IMR-90 (cell line): ENCODE data around the gene PHF14. TPM values are rescaled to one million over a fixed set of nuclear protein-coding genes. Genes with fewer than 3 reads are reported as not detected.

ENCODE experiments used
- ATAC-seq: fragments of 200-7000 bp; cut with Tn5 transposase; 2 replicates; pipeline ENCODE4 v1.9.1; 2020; ENCODE audit warnings: low read depth, mild to moderate bottlenecking, moderate library complexity
- BruUV-seq: library from RNA; stranded (reverse); fragments of 400-500 nt; replicated peaks from 2 replicates; lab custom pipeline; 2021; lab: Mats Ljungman, UMichigan
- CTCF ChIA-PET: fragments of 300-600 bp; formaldehyde crosslinking; extraction: SDS; loops from one replicate; lab custom pipeline; 2021; ENCODE audit warnings: antibody characterized with exemption; lab: Yijun Ruan, JAX
- POLR2A ChIA-PET: fragments of 300-600 bp; sonication (Branson Sonifier 250); formaldehyde crosslinking; loops from one replicate; lab custom pipeline; 2022; ENCODE audit warnings: antibody characterized with exemption; ENCODE audit not compliant: unreplicated experiment; lab: Charles Lee
- DNase-seq: peaks from one replicate; pipeline ENCODE4 v3.0.0; 2013
- H2AFZ ChIP-seq: replicated peaks from 2 replicates; pipeline ENCODE3; 2013; ENCODE audit warnings: low read length, mild to moderate bottlenecking; ENCODE audit not compliant: poor library complexity
- H2AK5ac ChIP-seq: 2 replicates; pipeline ENCODE4 v1.6.1; 2013; ENCODE audit warnings: low read depth, low read length, inconsistent platforms
- H2AK9ac ChIP-seq: replicated peaks from 2 replicates; pipeline ENCODE3; 2013; ENCODE audit warnings: mild to moderate bottlenecking, low read depth, low read length, moderate library complexity; ENCODE audit not compliant: poor library complexity
- H2BK120ac ChIP-seq: 2 replicates; pipeline ENCODE4 v1.6.1; 2013; ENCODE audit warnings: low read depth, low read length, inconsistent platforms
- H2BK15ac ChIP-seq: 3 replicates; pipeline ENCODE4 v1.6.1; 2013; ENCODE audit warnings: low read depth, low read length, inconsistent platforms
- H2BK20ac ChIP-seq: 2 replicates; pipeline ENCODE4 v1.6.1; 2013; ENCODE audit warnings: low read depth, mild to moderate bottlenecking, inconsistent platforms, low read length, moderate library complexity
- H2BK5ac ChIP-seq: 2 replicates; pipeline ENCODE4 v1.6.1; 2013; ENCODE audit warnings: mild to moderate bottlenecking, low read depth, low read length, inconsistent platforms; ENCODE audit not compliant: poor library complexity, severe bottlenecking
- H3K14ac ChIP-seq: replicated peaks from 2 replicates; pipeline ENCODE4 v1.6.1; 2013; ENCODE audit warnings: low read depth, low read length, inconsistent platforms
- H3K18ac ChIP-seq: 2 replicates; pipeline ENCODE4 v1.6.1; 2013; ENCODE audit warnings: low read depth, low read length, control low read depth
- H3K23ac ChIP-seq: 2 replicates; pipeline ENCODE4 v1.6.1; 2013; ENCODE audit warnings: low read depth, low read length, inconsistent platforms
- H3K27ac ChIP-seq: 2 replicates; pipeline ENCODE4 v1.5.1; 2013; ENCODE audit warnings: mild to moderate bottlenecking, control low read depth, low read length; ENCODE audit not compliant: insufficient read depth
- H3K27me3 ChIP-seq: 2 replicates; pipeline ENCODE4 v1.6.1; 2013; ENCODE audit warnings: low read length; ENCODE audit not compliant: control insufficient read depth, insufficient read depth
- H3K36me3 ChIP-seq: 2 replicates; pipeline ENCODE4 v1.6.1; 2013; ENCODE audit warnings: low read length, mixed read lengths; ENCODE audit not compliant: control insufficient read depth, insufficient read depth
- H3K4ac ChIP-seq: 2 replicates; pipeline ENCODE4 v1.6.1; 2013; ENCODE audit warnings: low read depth, low read length, inconsistent platforms
- H3K4me1 ChIP-seq: 2 replicates; pipeline ENCODE4 v1.6.1; 2013; ENCODE audit warnings: low read length, mixed read lengths; ENCODE audit not compliant: control insufficient read depth, insufficient read depth
- H3K4me2 ChIP-seq: 2 replicates; pipeline ENCODE4 v1.6.1; 2013; ENCODE audit warnings: low read depth, mild to moderate bottlenecking, control low read depth, low read length, moderate library complexity
- H3K4me3 ChIP-seq: 2 replicates; pipeline ENCODE4 v1.5.1; 2013; ENCODE audit warnings: low read depth, mild to moderate bottlenecking, control low read depth, low read length, moderate library complexity; ENCODE audit not compliant: insufficient read depth
- H3K56ac ChIP-seq: 2 replicates; pipeline ENCODE4 v1.6.1; 2013; ENCODE audit warnings: low read length, inconsistent platforms; ENCODE audit not compliant: insufficient read depth; ENCODE audit errors: extremely low read depth
- H3K79me1 ChIP-seq, 2 experiments: 2 replicates each; pipeline ENCODE4 v1.6.1; 2013; ENCODE audit warnings: low read length in 2 of 2, inconsistent platforms in 1 of 2, low read depth in 1 of 2
- H3K9ac ChIP-seq: 2 replicates; pipeline ENCODE4 v1.6.1; 2013; ENCODE audit warnings: low read depth, low read length, control low read depth
- H3K9me1 ChIP-seq: 2 replicates; pipeline ENCODE4 v1.6.1; 2013; ENCODE audit warnings: low read length, inconsistent platforms; ENCODE audit not compliant: insufficient read depth
- H3K9me3 ChIP-seq: 2 replicates; pipeline ENCODE4 v1.6.1; 2013; ENCODE audit warnings: low read length; ENCODE audit not compliant: control insufficient read depth, insufficient read depth
- H4K20me1 ChIP-seq: 2 replicates; pipeline ENCODE4 v1.6.1; 2013; ENCODE audit warnings: low read length, inconsistent platforms; ENCODE audit not compliant: insufficient read depth
- H4K5ac ChIP-seq: 2 replicates; pipeline ENCODE4 v1.6.1; 2013; ENCODE audit warnings: mild to moderate bottlenecking, low read depth, low read length, control low read depth
- H4K8ac ChIP-seq, 2 experiments: 2 replicates each; pipeline ENCODE4 v1.6.1; 2013; ENCODE audit warnings: low read depth in 2 of 2, low read length in 2 of 2, control low read depth in 1 of 2, inconsistent platforms in 1 of 2
- H4K91ac ChIP-seq: 2 replicates; pipeline ENCODE4 v1.6.1; 2013; ENCODE audit warnings: low read depth, low read length, inconsistent platforms; ENCODE audit not compliant: insufficient read depth
- CEBPB ChIP-seq: IDR thresholded peaks from 2 replicates; pipeline ENCODE4 v1.6.1; 2012; ENCODE audit warnings: low read depth, low read length, improper control_type of control experiment
- CHD1 ChIP-seq: IDR thresholded peaks from 2 replicates; pipeline ENCODE4 v1.6.1; 2012; ENCODE audit warnings: low read depth, low read length, improper control_type of control experiment
- FOS ChIP-seq: fragments of 150-350 bp; IDR thresholded peaks from 2 replicates; pipeline ENCODE4 v1.6.1; 2016; ENCODE audit warnings: low read depth, low read length
- MAZ ChIP-seq: IDR thresholded peaks from 2 replicates; pipeline ENCODE4 v1.6.1; 2012; ENCODE audit warnings: low read depth, mild to moderate bottlenecking, low read length, improper control_type of control experiment, moderate library complexity, borderline replicate concordance
- NFE2L2 ChIP-seq: fragments of 150-350 bp; IDR thresholded peaks from 2 replicates; pipeline ENCODE4 v1.6.1; 2016; ENCODE audit warnings: low read depth, mild to moderate bottlenecking, low read length
- RAD21 ChIP-seq: IDR thresholded peaks from 2 replicates; pipeline ENCODE4 v1.6.1; 2012; ENCODE audit warnings: low read length, improper control_type of control experiment
- RCOR1 ChIP-seq: IDR thresholded peaks from 2 replicates; pipeline ENCODE4 v1.6.1; 2012; ENCODE audit warnings: mild to moderate bottlenecking, low read length, improper control_type of control experiment; ENCODE audit not compliant: insufficient replicate concordance
- RFX5 ChIP-seq: IDR thresholded peaks from 2 replicates; pipeline ENCODE4 v1.8.0; 2012; ENCODE audit warnings: low read depth, mild to moderate bottlenecking, low read length, moderate library complexity
- dilution Hi-C: fragments of 300-500 bp; cut with HindIII; formaldehyde crosslinking; loops from one replicate; pipeline ENCODE4 v1.14.3; 2018; ENCODE audit warnings: low sequenced_read_pairs; ENCODE audit not compliant: unreplicated experiment
- in situ Hi-C: fragments of 300-500 bp; cut with MboI; formaldehyde crosslinking; loops from 3 replicates; pipeline ENCODE4 v1.14.3; 2019; ENCODE audit warnings: low sequenced_read_pairs, inconsistent platforms, mixed read lengths
- intact Hi-C: fragments of 100-400 bp; cut with micrococcal nuclease; formaldehyde crosslinking; loops from 2 replicates; pipeline ENCODE4 v1.10.0; 2022
- polyA plus RNA-seq, 3 experiments: library from polyadenylated mRNA; depleted of rRNA; stranded (reverse); fragments of >200 nt; gene quantifications; 2 replicates each; pipeline ENCODE4 v1.2.3, GENCODE V29; 2012; ENCODE audit warnings: low replicate concordance in 1 of 3
- total RNA-seq: library from RNA; depleted of rRNA; stranded (reverse); fragments of >200 nt; gene quantifications from 2 replicates; pipeline ENCODE4 v1.2.3, GENCODE V29; 2012

Gene PHF14
- total and polyA plus RNA-seq, 2 of the 4 experiments (the other 2 are of a cell fraction) = 8.7 to 17.2 TPM

DNA sequence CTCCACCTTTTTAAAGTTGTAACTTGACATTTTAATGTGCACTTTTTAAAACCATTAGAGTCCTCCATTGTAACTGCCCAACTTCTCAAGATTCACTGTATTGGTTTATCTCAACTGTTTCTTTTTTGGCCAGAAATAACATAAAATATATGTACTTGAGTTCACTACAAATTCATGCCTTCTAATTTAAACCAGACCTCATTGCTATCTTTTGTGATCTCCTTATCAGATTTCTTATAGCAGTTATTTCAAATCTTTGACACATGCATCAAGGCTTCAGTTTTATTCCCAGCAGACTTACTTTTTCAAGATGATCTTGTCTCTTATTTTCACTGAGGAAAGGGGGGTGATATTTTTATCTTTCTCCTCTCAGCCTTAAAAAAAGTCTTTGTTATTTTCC lies 154.3 kb downstream of the PHF14 start:
- H3K14ac ChIP-seq = no peak overlapping the region
- peaks cover 1% of the 10 kb centered on the region; the same call in 1 of the 2 replicates for H3K36me3 ChIP-seq
- H4K8ac ChIP-seq = no peak overlapping the region
- no peak overlapping the region for H4K91ac ChIP-seq
- intact Hi-C loops = no loop called here
- ATAC-seq (no peak), DNase-seq (no peak)
- H3K4me3 ChIP-seq = no peak overlapping the region
- POLR2A ChIA-PET = no interaction called here
- peaks cover 2% of the 10 kb centered on the region; the same call in 1 of the 2 replicates for H3K4me1 ChIP-seq
- TF ChIP-seq FOS (no peak), CHD1 (no peak), NFE2L2 (no peak), RFX5 (no peak), RCOR1 (no peak), MAZ (no peak), CEBPB (no peak), RAD21 (no peak)
- CTCF ChIA-PET = interaction anchor here (0.6 kb wide), 1 partner anchor 112 kb away, joined by 3 read pairs; no protein-coding TSS in a partner anchor
- H3K56ac ChIP-seq = no peak overlapping the region
- H2BK20ac ChIP-seq = no peak overlapping the region
- H3K9ac ChIP-seq = no peak overlapping the region
- no peak overlapping the region for H2AK5ac ChIP-seq
- H3K27me3 ChIP-seq = no peaks in the 10 kb centered on the region
- H2AK9ac ChIP-seq = no peak overlapping the region
- H3K9me3 ChIP-seq = no peaks in the 10 kb centered on the region
- no peak overlapping the region for H3K27ac ChIP-seq
- H3K79me1 ChIP-seq = peaks cover 0 to 3% of the 10 kb centered on the region in 2 experiments; a peak in 1 of 4 replicates
- in situ Hi-C loops = no loop called here
- no peak overlapping the region for H3K4me2 ChIP-seq
- H4K5ac ChIP-seq = no peak overlapping the region
- no peak overlapping the region for H2BK5ac ChIP-seq
- dilution Hi-C loops = no loop called here
- H3K18ac ChIP-seq = no peak overlapping the region
- H2BK15ac ChIP-seq = no peak overlapping the region
- H3K4ac ChIP-seq = no peak overlapping the region
- no peaks in the 10 kb centered on the region for H4K20me1 ChIP-seq
- no peak overlapping the region for H2AFZ ChIP-seq
- no peak overlapping the region for H2BK120ac ChIP-seq
- H3K23ac ChIP-seq = no peak overlapping the region
- 0 out of 2 replicates have a peak, but pooled peaks cover 3% of the 10 kb centered on the region for H3K9me1 ChIP-seq
- BruUV-seq = no TSS peak
